ENCODE results near the gene PODNL1.

GRCh38 chr19:13884726-13885591, 53.3 kb downstream of the PODNL1 start:
- TF ChIP-seq CTCF (IDR thresholded peaks at IDR 0.05) = no peak
- peak in 1 of 2 donors; percentile 26 for TF ChIP-seq POLR2A (IDR thresholded peaks at IDR 0.05)
- peak in 1 of 2 donors; percentile 67 for TF ChIP-seq POLR2AphosphoS5 (IDR thresholded peaks at IDR 0.05; ENCODE audit: insufficient read depth in 1 of 2, low read depth in 1 of 2)
